GM12874 (cell line): ENCODE data around the gene ZSCAN12.

Source experiments
- CTCF ChIP-seq: IDR thresholded peaks from 2 replicates; pipeline ENCODE4 v1.5.1; 2011; ENCODE audit warnings: low read depth, mild to moderate bottlenecking, control low read depth, low read length, moderate library complexity; ENCODE audit not compliant: insufficient read depth

The ZSCAN12 gene

GRCh38 chr6:28371280-28371679 is 28.3 kb downstream of the ZSCAN12 start:
- TF ChIP-seq CTCF, result no peak

GRCh38 chr6:28370440-28370839 is 29.1 kb downstream of the ZSCAN12 start:
- no peak for TF ChIP-seq CTCF

GRCh38 chr6:28369463-28369862 is 30.1 kb downstream of the ZSCAN12 start:
- no peak for TF ChIP-seq CTCF

GRCh38 chr6:28368522-28368921 is 31.0 kb downstream of the ZSCAN12 start:
- no peak for TF ChIP-seq CTCF

- TF ChIP-seq CTCF, result no peak
These were observed 38.6 kb downstream of the ZSCAN12 start for GRCh38 chr6:28360961-28361360.

- no peak for TF ChIP-seq CTCF
These were observed 42.5 kb downstream of the ZSCAN12 start for GRCh38 chr6:28357036-28357435.

- TF ChIP-seq CTCF, result no peak
These were observed 42.9 kb downstream of the ZSCAN12 start for GRCh38 chr6:28356666-28357020.
